Neural cell (in vitro differentiated cells): Measurements from ENCODE around the gene ZNF135.

ENCODE experiments used
- CTCF ChIP-seq: fragments of 450-650 bp; IDR thresholded peaks from 2 replicates; pipeline ENCODE4 v1.5.1; 2014; ENCODE audit warnings: antibody characterized with exemption, mild to moderate bottlenecking, moderate library complexity; ENCODE audit not compliant: poor library complexity, severe bottlenecking
- POLR2AphosphoS5 ChIP-seq: IDR thresholded peaks from 2 replicates; pipeline ENCODE4 v1.6.1; 2012
- RAD21 ChIP-seq: fragments of 450-650 bp; conservative IDR thresholded peaks from 2 replicates; pipeline ENCODE4 v1.6.1; 2014; ENCODE audit warnings: antibody characterized with exemption, mild to moderate bottlenecking, moderate library complexity
- TF ChIP-seq, protein P1 (sequence below): IDR thresholded peaks from 2 replicates; pipeline ENCODE4 v1.6.1; 2012; ENCODE audit warnings: borderline replicate concordance

- TF ChIP-seq POLR2AphosphoS5, result no peak
- no peak for TF ChIP-seq CTCF
- TF ChIP-seq, protein P1, sequence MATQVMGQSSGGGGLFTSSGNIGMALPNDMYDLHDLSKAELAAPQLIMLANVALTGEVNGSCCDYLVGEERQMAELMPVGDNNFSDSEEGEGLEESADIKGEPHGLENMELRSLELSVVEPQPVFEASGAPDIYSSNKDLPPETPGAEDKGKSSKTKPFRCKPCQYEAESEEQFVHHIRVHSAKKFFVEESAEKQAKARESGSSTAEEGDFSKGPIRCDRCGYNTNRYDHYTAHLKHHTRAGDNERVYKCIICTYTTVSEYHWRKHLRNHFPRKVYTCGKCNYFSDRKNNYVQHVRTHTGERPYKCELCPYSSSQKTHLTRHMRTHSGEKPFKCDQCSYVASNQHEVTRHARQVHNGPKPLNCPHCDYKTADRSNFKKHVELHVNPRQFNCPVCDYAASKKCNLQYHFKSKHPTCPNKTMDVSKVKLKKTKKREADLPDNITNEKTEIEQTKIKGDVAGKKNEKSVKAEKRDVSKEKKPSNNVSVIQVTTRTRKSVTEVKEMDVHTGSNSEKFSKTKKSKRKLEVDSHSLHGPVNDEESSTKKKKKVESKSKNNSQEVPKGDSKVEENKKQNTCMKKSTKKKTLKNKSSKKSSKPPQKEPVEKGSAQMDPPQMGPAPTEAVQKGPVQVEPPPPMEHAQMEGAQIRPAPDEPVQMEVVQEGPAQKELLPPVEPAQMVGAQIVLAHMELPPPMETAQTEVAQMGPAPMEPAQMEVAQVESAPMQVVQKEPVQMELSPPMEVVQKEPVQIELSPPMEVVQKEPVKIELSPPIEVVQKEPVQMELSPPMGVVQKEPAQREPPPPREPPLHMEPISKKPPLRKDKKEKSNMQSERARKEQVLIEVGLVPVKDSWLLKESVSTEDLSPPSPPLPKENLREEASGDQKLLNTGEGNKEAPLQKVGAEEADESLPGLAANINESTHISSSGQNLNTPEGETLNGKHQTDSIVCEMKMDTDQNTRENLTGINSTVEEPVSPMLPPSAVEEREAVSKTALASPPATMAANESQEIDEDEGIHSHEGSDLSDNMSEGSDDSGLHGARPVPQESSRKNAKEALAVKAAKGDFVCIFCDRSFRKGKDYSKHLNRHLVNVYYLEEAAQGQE, result no peak
- no peak for TF ChIP-seq RAD21
These were observed 36.8 kb upstream of the ZNF135 start for GRCh38 chr19:58022283-58022660.
